Fibroblast of mammary gland (primary cell): ENCODE results near the gene UQCRH.

ENCODE experiments used
- DNase-seq: peaks from one replicate; pipeline ENCODE4 v3.0.0-alpha.2; 2010; ENCODE audit warnings: low read depth
- H3K4me3 ChIP-seq: 2 replicates; pipeline ENCODE4 v1.5.1; 2011; ENCODE audit warnings: low read depth, mild to moderate bottlenecking, low read length, moderate library complexity; ENCODE audit not compliant: control insufficient read depth
- TF ChIP-seq, protein P1 (sequence below): conservative IDR thresholded peaks from 2 replicates; pipeline ENCODE4 v1.5.1; 2011; ENCODE audit warnings: low read depth, low read length, inconsistent platforms; ENCODE audit not compliant: control insufficient read depth, insufficient read depth

Gene UQCRH

GRCh38 chr1:46295306-46295705 is 8.2 kb upstream of the UQCRH start:
- TF ChIP-seq, protein P1, sequence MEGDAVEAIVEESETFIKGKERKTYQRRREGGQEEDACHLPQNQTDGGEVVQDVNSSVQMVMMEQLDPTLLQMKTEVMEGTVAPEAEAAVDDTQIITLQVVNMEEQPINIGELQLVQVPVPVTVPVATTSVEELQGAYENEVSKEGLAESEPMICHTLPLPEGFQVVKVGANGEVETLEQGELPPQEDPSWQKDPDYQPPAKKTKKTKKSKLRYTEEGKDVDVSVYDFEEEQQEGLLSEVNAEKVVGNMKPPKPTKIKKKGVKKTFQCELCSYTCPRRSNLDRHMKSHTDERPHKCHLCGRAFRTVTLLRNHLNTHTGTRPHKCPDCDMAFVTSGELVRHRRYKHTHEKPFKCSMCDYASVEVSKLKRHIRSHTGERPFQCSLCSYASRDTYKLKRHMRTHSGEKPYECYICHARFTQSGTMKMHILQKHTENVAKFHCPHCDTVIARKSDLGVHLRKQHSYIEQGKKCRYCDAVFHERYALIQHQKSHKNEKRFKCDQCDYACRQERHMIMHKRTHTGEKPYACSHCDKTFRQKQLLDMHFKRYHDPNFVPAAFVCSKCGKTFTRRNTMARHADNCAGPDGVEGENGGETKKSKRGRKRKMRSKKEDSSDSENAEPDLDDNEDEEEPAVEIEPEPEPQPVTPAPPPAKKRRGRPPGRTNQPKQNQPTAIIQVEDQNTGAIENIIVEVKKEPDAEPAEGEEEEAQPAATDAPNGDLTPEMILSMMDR = no peak
- no peak for DNase-seq
- no peak overlapping the region for H3K4me3 ChIP-seq

DNA sequence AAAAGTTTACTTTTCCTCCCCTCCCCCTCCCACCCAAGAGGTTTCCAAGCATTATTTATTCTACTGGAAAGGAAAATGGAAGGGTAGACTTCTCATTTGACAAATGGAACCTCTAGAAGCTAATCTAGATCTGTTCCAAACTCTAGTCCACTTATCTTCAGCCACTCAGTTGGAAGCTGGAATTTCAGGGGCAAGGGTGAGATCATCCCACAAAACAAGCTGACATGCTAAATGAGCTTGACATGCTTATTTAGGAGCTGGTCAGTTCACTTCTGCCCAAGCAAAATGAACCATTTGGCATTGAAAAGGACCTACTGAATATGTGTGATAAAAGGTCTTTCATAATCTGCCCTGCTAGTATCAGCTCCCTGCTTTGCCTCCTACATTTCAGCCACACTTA is 5.1 kb upstream of the UQCRH start:
- H3K4me3 ChIP-seq = no peak overlapping the region
- DNase-seq = no peak
- TF ChIP-seq, protein P1 = no peak

GRCh38 chr1:46300673-46301405 is 2.7 kb upstream of the UQCRH start:
- TF ChIP-seq, protein P1 = no peak
- peak; percentile 48 for DNase-seq
- H3K4me3 ChIP-seq = peak overlapping the region; percentile 97

GRCh38 chr1:46301406-46301807 is 2.1 kb upstream of the UQCRH start:
- TF ChIP-seq, protein P1 = no peak
- peak overlapping the region; percentile 97 for H3K4me3 ChIP-seq
- DNase-seq = no peak

GRCh38 chr1:46301808-46302640 is 1.5 kb upstream of the UQCRH start:
- peak; percentile 47 for DNase-seq
- TF ChIP-seq, protein P1 = no peak

GRCh38 chr1:46302641-46303037 is 859 bp upstream of the UQCRH start:
- peak overlapping the region; percentile 97 for H3K4me3 ChIP-seq
- DNase-seq = no peak
- TF ChIP-seq, protein P1 = no peak

More at GRCh38 chr1:46301808-46302640, 1.5 kb upstream of the UQCRH start:
- H3K4me3 ChIP-seq = peak overlapping the region; percentile 97
